Lower leg skin (tissue), 4 donors: ENCODE data around the gene EP400. TPM values are rescaled to one million over a fixed set of nuclear protein-coding genes. Genes with fewer than 3 reads are reported as not detected.
A peak's percentile ranks its signal among the peaks of the same experiment; 100 is the strongest.

Experiments used
- DNase-seq, 2 donors: peaks; one replicate each; pipeline ENCODE4 v3.0.0-alpha.2; 2019; ENCODE audit warnings: low spot score in 2 of 2
- H3K4me3 ChIP-seq: fragments of 200-600 bp; sonication (generic); 2 replicates; pipeline ENCODE4 v1.5.1; 2017; ENCODE audit warnings: mild to moderate bottlenecking, low read depth; ENCODE audit not compliant: poor library complexity, severe bottlenecking
- POLR2A ChIP-seq, 2 donors: fragments of 450-650 bp; IDR thresholded peaks; one replicate each; pipeline ENCODE4 v1.6.1; 2016 to 2017; ENCODE audit warnings: antibody characterized with exemption in 2 of 2, mild to moderate bottlenecking in 1 of 2, moderate library complexity in 1 of 2
- WGBS, 2 donors: methylation state at CpG; one replicate each; pipeline ENCODE4 v1.1.5; 2018; 5-methylcytosine and 5-hydroxymethylcytosine counted together
- intact Hi-C: fragments of 100-400 bp; cut with DNase I; formaldehyde crosslinking; loops from one replicate; pipeline ENCODE4 v1.15.0; 2023; ENCODE audit warnings: low total_unique reads
- total RNA-seq, 4 donors: library from RNA; depleted of rRNA; stranded (reverse); fragments of >200 nt; gene quantifications; one replicate each; pipeline ENCODE4 v1.1.0, GENCODE V29; 2016
- TF ChIP-seq, protein P1 (sequence below), 3 donors: fragments of 450-650 bp; IDR thresholded peaks; one replicate each; pipeline ENCODE4 v1.5.1; 2016; ENCODE audit warnings: antibody characterized with exemption in 3 of 3, mild to moderate bottlenecking in 3 of 3, moderate library complexity in 2 of 3

The EP400 gene
- total RNA-seq, 4 donors from 2014 or later: 22.0 to 45.8 (median 24.6) TPM

DNA sequence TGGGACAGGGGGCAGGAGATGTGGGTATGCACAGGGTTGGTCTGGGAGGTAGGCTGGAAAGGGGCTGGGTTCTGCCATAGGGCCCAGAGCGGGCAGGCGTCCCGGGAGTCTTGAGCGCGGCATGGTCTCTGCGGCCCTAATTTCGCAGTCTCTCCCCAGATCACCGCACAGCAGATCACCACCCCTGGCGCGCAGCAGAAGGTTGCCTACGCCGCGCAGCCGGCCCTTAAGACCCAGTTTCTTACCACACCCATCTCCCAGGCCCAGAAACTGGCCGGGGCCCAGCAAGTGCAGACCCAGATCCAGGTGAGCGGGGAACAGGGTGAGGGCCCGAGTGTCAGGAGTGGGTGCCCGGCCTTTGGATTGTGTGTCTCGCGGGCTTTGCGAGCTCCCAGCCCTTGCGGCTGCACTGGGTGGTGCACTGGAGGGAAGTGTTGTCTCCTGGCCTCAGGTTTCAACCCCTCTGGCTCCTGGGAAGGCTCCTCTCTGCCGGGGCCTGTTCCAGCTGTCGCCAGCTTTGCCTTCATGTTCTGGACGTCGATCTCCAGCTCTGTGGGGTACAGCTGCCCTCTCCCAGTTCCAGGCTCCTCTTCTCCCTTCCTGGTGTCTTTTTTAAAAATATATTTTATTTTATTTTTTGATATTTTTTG lies 119.7 kb downstream of the EP400 start:
- TF ChIP-seq, protein P1, sequence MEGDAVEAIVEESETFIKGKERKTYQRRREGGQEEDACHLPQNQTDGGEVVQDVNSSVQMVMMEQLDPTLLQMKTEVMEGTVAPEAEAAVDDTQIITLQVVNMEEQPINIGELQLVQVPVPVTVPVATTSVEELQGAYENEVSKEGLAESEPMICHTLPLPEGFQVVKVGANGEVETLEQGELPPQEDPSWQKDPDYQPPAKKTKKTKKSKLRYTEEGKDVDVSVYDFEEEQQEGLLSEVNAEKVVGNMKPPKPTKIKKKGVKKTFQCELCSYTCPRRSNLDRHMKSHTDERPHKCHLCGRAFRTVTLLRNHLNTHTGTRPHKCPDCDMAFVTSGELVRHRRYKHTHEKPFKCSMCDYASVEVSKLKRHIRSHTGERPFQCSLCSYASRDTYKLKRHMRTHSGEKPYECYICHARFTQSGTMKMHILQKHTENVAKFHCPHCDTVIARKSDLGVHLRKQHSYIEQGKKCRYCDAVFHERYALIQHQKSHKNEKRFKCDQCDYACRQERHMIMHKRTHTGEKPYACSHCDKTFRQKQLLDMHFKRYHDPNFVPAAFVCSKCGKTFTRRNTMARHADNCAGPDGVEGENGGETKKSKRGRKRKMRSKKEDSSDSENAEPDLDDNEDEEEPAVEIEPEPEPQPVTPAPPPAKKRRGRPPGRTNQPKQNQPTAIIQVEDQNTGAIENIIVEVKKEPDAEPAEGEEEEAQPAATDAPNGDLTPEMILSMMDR (IDR thresholded peaks at IDR 0.05): no peak
- no peak for TF ChIP-seq POLR2A (IDR thresholded peaks at IDR 0.05)
- H3K4me3 ChIP-seq: no peak overlapping the region
- intact Hi-C loops: no loop called here
- no peak for DNase-seq
- 94 to 95% methylated on average over 20 to 26 of the region's 26 CpGs for WGBS, 2 donors

DNA sequence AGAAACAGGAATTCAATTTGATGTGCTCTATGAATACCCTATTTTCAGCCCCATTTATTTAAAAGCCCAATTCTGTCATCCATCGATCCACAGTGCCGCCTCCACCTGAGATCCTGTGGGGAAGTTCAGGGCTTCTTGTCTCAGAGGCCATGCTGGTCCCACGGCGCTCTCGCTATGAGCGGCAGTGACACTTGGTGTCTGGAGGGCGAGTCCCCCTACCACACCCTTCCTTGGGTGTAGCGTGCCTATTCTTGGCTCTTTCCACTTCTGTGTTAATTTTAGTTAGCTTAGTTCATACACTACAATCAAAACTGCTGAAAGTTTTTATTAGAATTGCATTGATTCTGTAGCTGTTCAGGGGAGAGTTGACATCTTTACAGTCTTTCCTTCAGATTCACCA lies 120.6 kb downstream of the EP400 start:
- no peak for TF ChIP-seq POLR2A (IDR thresholded peaks at IDR 0.05)
- TF ChIP-seq, protein P1 (IDR thresholded peaks at IDR 0.05): no peak
- no peak for DNase-seq
- 68 to 79% methylated on average over 8 of the region's 8 CpGs for WGBS, 2 donors
- no peak overlapping the region for H3K4me3 ChIP-seq
- intact Hi-C loops: no loop called here

DNA sequence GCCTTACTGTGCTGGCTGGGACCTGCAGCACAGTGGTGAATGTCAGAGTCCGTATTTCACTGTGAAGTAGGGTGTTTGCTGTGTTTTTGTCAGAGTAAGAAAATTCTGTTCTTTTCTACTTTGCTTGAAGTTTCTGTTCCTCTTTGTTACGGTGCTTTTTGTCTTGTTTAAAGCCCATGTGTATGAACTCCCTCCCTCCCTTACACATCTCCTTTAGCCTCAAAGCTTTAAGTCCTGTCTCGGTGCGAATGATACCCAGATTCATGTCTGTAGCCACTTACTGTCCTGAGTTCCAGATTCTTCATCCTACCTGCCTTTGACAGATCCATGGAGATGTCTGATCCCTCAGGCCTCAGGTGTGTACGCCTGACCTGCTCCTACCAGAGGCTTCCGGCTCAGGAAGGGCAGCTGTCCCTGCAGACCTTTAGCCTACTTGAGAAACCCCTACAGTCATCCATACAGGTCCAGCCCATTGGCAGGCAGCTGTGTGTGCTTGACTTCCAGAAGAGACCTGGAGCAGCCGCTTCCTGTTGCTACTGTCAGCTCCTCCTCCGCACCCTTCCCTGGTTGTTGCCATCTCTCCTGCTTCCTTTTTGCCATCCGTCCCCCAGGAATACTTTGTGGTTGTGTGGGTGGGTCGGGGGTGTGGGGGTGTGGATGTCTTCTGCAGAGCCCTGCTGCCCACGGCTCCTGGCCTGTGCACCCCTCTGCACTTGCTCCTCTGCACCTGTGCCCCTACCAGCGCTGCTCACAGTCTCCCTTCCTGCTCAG lies 121.5 kb downstream of the EP400 start:
- TF ChIP-seq, protein P1 (IDR thresholded peaks at IDR 0.05): no peak
- no peak for TF ChIP-seq POLR2A (IDR thresholded peaks at IDR 0.05)
- no peak overlapping the region for H3K4me3 ChIP-seq
- WGBS, 2 donors: 92% methylated on average over 12 of the region's 12 CpGs
- intact Hi-C loops: no loop called here
- DNase-seq: no peak

DNA sequence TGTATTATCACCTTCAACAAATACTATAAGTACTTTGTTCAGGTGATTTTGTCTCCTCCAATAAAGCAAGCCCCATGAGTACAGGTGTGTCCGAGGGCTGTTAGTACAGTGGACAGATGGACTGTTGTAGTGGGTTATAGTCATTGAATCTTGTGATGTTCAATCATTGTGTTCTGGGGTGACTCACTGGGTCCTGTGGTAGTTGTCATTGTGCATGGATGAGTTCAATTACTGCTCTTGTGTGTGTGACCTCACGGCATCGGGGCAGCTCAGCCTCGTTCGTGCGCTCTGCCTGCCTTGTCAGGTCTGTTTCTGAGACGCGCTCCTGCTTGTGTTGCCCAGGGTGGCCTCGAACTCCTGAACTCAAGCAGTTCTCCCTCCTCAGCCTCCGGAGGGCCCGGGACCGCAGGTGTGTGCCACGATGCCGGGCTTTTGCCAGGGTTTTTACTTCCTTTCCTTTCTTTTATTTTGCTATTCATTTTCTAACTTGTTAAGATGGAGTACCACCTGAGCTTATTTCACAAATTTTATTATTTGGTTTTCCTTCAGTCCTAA lies 122.2 kb downstream of the EP400 start:
- TF ChIP-seq POLR2A (IDR thresholded peaks at IDR 0.05): no peak
- TF ChIP-seq, protein P1 (IDR thresholded peaks at IDR 0.05): no peak
- H3K4me3 ChIP-seq: no peak overlapping the region
- intact Hi-C loops: no loop called here
- no peak for DNase-seq
- WGBS, 2 donors: 91 to 94% methylated on average over 14 of the region's 14 CpGs

DNA sequence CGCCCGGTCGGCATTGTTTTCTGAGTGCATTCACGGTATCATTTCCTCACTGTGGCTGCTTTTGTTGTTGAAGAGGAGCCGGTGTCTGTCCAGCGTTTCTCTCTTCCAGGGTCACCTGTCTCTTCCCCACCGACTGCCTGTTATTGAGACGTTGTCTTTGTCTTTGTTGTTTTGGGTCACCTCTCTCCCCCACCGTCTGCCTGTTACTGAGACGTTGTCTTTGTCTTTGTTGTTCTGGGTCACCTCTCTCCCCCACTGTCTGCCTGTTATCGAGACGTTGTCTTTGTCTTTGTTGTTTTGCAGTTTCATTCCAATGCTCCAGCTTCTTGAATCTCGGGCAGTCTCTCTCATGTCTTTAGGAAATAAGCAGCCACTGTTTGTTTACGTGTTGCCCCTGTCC lies 124.5 kb downstream of the EP400 start:
- intact Hi-C loops: no loop called here
- DNase-seq: peak in 1 of 2 donors; percentile 23
- 91% methylated on average over 14 of the region's 14 CpGs for WGBS, 2 donors
- H3K4me3 ChIP-seq: no peak overlapping the region
- no peak for TF ChIP-seq POLR2A (IDR thresholded peaks at IDR 0.05)
- TF ChIP-seq, protein P1 (IDR thresholded peaks at IDR 0.05): no peak
